ENCODE measurements around the gene CCDC192.
"Not testable (repeated sequence)": the region's sequence is repeated elsewhere in the genome, so short reads cannot be mapped to it uniquely, and the experiment has no call there.

CCDC192 gene

DNA sequence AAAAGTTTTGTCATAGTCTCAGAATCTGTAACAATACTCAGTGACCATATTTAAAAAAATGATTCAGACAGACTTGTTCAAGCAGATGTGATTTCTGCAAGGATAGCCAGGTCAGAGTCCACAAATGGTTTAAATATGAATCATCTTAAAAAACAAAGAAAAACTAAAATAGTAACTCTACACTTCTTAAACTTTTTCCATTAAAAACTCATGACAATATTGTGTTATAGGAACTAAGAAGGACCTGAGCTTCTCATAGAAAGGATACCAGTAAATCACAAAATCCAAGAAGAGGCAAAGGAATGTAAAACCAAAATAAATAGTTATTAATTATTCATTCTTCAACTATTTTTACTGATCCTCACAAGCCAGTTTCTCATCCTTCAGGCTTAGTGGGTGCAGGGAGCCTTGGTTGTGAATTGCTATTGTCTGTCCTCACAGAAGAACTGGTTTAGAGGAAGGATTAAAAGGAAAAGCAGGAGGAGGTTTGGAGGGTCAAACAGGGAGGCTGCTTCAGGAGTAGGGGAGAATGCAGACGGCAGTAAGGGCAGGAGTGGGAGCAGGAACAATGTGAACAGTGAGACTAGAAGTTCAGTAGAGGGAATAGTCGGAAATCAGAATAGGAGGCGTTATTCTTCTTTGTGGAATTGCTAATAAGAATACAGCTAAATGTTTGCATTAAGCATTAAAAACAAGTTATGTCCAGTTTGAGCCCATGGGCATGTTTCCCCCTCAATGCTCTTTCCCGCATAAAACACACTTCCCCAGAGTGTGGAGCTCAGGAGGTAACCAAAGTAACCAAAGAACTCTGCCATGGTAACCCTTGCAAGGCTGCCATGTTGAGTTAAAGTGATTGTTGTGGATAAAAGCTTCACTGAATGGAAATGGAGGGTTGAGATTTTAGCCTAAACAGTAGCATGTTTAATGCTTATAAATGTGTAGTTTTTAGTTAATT, 110.7 kb downstream of the CCDC192 start:
- no peak for DNase-seq

DNA sequence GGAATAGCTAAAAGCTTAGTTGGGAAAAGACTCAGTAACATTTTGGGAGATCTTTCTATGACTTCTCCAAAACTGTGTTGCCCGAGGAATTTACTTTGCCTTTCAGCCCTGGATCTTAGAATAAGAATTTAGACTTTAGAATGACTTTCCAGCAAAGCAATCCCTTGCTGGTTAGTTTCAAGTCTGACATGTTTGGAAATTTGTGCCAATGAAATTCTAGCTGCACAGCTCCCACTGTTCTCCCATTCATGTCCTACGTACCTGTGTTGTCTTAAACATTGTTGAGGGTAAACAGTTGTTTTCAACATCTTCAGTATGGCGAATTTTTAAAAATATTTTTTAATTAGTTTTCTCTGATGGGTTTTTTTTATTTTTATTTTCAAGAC, 111.4 kb downstream of the CCDC192 start:
- DNase-seq: no peak

DNA sequence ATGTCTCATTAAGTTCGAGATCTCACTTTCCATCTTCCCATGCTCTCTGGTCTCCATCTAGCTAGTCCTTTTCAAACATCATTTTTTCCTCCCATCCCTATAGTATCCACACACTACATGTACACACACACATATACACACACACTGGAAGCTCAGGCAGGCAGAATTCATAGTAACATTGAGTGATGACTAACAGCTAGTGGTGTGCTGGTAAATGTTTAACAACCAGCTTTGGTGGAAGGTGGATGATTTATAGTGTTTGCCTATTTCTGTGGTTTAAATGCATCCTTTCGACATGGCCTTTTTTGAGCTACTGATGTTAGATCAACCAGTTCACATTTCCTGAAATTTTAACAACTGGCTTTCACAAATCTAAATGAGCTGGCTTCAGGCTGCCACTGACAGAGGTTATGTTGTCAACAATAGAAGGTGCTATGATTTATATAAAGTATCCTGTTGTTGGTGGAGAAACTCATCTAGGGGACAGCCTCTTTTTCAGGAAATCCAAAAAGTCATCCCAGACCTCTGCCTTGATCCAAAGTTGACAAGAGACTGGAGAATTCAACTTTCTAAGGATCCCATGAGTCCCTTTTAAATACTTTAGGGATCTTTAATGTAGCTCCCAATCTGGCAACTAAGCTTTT, 117.8 kb downstream of the CCDC192 start:
- DNase-seq: no peak

DNA sequence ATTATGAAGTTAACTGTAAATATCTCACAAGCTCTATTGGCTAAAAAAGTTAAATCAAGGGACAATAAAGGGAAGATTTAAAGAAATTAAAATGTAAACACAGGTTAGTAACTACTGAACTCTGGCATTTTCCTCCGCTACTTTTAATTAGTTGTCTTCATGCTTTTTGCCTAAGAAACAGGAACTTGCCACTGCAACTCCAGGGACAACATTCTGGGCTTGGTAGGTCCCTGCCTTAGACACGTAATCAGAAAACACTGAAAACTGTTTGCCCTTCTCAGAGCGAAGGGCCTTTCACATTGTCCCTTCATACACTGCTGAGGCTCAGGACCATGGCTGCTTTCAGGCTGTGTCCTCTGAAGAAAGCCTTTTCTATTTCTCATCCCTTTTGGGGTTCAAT, 118.7 kb downstream of the CCDC192 start:
- no peak for DNase-seq

DNA sequence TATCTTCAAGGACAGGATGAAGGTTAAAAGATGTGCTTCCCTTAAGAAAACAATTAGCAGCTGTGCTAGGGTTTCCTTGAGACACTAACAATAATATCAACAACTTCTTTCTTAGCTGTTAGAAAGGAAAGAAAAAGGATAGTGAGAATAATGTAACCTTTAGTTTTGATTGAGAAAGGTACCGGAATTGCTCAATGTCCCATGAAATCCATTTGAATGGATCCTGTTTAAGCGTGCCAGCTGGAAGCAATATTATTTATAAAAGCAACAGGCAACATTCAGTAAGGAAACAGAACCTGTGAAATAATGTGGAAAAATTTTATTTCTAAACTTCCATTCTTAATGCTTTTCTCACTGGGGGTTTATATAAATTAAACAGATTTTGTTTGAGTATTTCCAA, 120.9 kb downstream of the CCDC192 start:
- DNase-seq: no peak

GRCh38 chr5:127826011-127826410, 122.8 kb downstream of the CCDC192 start:
- no peak for DNase-seq

DNA sequence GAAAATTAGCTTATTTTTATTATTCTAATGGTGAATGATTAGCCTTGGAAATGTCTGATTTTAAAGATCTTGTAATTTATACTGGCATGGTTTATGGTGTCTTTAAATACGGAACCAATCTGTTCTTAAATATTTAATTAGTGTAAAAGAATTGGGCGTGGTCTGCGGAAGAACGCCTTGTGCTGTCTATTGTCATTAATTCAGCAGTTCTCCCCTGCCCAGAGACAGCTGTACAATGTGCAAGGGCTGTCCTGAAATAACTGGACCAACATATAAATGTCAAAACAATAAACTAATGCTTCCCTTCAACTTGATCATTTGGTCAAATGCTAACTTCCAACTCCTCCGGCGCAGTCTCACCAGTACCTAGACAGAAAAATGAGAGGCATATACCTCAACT, 124.3 kb downstream of the CCDC192 start:
- no peak for DNase-seq

DNA sequence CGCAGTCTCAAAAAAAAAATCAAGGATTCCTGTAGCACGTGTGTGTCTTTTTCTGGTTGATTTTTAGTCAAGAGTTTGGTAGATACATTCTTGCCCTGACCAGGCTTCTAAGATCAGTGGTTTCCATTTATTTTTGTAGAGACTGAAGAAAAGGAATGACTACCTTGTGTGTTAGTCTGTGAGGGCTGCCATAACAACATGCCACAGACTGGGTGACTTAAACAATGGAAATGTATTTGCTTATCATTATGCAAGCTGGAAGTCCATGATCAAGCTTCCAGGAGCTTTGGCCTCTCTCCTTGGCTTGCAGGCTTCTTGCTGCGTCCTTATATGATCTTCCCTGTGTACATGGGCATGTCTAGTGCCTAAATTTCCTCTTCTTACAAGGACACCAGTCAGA, 127.0 kb downstream of the CCDC192 start:
- no peak for DNase-seq

DNA sequence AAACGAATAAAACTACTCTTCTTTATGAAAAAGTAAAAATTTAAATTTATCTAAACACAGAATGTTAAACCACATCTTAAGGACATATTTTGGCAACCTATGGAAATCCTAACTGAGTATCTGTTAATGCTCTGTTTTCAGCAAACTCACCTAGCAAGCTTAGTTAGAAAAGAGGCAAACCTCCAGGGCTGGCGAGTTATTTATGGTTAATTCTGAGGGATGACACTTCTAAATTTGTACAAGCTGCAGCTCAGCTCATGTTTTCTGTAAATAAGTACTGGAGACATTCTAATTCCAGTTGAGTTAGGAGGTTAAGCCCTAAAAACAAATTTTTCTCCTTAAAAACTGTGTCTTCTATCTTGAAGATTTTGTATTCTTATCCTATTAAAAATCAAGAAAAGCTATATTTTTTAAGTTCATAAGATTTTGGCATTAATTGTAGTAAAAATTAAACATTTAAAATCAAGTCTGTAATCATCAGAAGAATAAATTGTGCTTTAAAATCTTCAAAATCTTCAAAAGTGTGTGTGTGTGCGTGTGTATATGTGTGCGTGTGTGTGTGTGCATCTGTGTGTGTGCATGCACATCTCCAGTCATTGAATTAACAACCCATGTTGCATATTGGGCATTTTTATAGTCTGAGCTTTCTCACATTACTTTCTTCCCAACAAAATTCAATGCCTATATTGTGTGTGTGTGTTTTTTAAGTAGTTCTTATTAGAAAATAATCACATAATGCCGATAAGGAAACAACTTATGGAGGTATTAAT, 127.8 kb downstream of the CCDC192 start:
- no peak for DNase-seq

- no peak for DNase-seq
These were observed 128.9 kb downstream of the CCDC192 start for GRCh38 chr5:127832067-127832466.

DNA sequence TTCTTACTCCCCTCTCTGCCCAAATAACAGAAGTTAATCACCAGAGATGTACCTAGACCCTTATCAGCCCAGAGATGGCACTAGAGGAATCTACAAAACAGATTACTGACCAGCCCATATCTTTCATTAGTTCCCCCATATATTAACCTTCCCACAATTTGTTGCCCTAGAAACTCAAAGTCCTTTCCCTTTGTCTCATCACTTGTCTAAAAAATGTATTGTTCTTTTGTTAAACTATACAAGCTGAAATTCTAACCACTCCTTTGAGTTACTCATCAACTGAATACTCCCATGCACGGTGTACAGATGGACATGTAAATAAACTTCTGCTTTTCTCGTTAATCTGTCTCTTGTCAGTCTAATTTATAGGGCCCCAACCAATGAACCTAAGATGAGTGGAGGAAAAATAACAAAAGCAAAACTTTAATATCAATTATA, 130.9 kb downstream of the CCDC192 start:
- DNase-seq: no peak

DNA sequence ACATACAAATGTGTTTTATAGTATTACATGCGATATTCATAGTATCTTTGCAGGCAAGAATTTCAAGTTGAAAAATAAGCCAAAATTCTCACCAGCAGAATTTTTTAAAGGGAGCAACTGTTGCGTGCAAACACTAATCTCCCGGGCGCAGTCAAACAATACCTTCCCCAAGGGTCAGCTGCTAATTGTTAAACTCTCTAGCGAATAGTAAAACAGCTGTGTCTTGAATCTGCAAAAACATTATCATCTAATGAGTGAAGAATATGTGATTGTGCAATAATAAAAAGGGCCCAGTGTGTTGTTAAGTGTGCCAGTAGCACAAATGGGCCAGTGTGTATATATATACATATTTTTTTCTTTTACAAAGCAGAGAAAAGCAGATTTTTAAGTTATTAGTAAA, 131.4 kb downstream of the CCDC192 start:
- DNase-seq: no peak

DNA sequence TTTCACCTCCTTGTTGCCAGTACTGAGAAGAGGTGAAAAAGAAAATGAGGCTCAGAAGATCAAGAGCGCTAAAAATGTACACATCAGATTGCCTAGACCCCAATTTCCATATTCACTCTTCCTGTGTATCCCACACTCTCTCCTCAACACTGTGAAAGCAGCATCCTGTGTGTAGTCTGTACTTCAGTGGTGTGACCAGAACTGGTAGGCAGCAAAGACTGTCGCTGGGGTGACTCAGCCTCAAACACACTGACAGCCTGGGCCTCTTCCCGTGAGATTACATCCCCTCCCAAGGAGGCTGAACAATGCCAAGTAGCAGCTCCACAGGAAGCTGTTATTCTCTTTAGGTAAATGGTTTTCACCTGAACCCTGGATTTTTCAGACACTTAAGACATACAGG, 135.5 kb downstream of the CCDC192 start:
- DNase-seq: no peak

DNA sequence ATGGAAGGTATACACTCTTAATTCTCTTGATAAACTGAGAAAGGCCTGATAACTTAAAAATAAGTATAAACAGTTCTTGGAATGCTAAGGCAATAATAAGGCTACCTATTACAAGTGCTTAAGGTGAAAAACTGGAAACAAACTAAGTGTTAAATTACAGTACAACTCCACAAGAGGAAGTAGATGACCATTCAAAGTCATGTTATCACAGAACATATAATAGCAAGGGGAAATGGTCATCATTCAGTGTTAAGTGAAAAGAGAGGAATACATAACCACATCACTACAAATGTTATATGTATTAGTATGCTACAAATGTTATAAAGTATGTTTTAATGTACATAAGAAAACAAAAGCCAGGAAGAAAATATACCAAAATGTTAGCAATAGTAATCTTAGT, 135.9 kb downstream of the CCDC192 start:
- DNase-seq: no peak

DNA sequence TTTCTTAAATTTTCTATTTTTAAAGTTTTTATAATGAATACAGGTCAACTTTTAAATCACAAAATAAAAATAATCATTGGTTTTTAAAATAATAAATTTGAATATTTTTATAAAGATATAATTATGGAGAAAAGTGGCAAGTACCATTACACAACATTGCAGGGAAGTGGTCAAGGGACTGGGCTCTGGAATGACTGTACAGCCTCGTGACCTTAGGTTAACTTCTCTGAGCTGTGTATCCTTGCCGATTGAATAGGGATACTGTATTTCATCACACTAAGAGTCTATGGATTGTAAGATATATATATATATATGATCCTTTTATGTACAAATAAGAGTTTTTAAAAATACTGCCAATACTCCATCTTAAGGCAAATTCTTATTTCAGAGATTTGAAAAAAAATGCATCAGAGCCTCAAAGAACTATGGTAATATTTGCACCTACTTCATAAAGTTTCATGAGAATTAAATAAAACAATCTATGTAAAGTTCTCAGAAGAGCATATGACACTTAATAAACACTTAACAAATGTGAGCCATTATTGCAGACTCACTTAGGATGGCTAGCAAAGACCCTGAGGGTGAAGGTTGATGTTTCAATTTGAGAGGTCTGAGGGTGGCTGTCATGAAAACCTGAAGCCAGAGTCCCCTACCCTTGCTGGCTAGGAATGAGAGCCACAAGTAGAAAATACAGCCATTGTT, 136.5 kb downstream of the CCDC192 start:
- DNase-seq: no peak

DNA sequence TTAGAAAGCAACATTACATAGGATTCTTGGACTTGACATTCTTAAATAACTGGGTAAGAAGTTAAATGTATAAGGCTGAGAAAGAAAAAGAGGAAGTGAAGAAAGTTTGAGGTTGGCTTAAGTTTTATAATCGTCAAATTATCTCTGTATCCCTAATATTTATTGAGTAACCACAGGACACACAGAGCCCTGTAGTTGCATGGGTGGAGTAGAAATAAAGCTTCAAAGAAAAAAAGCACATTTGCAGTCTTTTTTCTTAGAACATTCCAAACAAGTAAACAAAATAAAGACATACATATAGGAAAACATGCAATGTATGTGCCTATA, 137.0 kb downstream of the CCDC192 start:
- DNase-seq: no peak

DNA sequence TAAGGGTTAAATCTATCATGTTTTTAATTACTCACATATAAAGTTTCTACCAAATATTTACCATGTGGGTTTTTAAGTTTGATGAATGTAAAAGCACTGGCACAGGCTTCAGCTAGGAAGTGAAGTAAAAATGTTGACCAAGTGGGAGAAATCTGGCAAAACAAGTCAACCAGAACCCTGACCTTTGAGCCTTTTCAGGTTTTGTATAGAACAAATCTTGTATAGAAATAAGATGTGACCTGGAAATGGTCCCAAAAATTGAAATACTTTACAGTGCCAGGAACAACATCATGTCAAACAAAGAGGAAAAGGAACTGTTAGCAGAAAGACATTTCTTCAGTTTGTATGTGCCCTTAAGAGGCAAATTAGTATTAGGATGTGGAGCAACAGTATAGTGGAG, 137.6 kb downstream of the CCDC192 start:
- DNase-seq: no peak

DNA sequence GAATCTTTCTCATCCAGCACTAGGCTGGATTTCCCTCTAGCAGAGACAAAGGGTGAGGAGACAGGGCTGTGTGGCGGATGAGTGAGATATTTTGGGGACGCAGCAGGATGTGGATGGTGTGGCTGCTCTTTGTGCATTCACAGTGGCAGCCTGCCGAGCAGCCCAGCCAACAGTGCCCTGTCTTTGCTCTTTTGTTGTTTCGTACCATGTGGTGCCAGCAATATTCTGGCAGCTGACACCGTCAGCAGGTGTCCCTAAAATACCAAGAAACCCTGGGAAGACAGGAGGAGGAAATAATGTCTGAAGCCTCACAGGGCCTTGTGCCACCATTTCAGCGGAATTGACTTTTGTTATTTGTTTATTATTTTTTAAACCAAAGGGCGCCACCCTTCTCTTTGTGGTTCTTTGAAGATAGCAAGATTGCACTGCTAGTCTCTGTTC, 141.4 kb downstream of the CCDC192 start:
- DNase-seq: no peak

- DNase-seq: no peak
These were observed 143.7 kb downstream of the CCDC192 start for GRCh38 chr5:127846884-127847283.

DNA sequence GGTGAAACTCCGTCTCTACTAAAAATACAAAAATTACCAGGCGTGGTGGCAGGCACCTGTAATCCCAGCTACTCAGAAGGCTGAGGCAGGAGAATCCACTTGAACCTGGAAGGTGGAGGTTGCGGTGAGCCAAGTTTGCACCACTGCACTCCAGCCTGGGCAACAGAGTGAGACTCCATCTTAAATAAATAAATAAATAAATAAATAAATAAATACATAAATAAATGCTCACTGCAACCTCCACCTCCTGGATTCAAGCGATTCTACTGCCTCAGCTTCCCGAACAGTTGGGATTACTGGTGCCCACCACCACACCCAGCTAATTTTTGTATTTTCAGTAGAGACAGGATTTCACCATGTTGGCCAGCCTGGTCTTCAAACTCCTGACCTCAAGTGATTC, 144.4 kb downstream of the CCDC192 start:
- DNase-seq: not testable (repeated sequence)

DNA sequence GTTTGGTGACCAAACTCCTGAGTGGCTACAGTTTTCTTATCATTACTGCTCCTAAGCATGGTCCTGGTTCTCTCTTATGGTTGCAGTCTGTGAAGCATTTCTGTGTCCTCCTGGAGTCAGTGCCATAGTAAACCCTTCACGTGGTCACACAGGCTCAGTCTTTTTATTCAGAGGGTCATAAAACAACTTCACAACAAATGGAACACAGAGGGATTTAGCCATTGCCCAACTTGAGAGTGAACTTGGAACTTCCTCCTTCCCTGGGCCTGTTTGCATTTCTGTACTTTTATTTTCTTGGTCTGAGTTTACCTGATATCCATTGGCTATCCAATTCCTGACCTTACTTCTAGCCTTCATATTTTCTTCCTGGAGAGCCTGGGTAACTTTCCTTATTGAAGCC, 144.9 kb downstream of the CCDC192 start:
- DNase-seq: no peak

DNA sequence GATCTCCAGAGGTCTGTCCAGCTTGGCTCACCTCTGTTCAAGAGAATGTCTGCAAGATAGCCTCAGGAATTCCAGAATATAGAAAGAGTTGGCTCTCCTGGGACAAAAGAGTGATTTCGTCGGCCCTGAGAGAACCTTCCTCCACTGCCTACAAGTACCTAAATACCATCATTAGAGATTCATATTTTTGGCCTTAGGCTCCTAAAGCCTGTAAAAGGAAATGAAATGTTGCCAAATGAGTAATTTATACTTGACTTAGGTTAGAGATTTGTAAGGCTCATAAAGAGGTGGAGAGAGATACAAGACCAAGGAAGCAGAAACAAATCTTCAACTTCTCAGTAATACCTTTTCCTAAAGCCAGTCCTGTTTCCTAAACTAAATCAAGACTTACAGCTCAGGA, 146.2 kb downstream of the CCDC192 start:
- DNase-seq: no peak

DNA sequence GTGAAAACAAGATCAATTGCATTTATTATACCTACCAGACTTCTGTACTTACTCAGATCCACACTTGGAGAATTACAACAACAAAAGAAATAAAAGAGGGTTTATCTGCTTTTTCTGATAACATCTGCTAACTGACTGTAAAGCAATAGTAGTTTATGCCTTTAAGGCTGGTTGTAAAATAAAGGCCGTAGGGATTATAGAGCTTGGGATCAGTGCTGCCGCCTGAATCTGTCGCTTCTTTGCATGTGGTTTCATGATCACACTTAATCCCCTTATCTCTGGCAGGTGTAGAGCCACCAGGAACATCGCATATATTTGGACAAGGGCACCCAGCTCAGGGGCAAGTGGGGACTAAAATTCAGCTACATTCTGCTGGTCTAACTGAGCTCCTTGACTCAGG, 146.7 kb downstream of the CCDC192 start:
- no peak for DNase-seq

All from CD4-positive, alpha-beta T cell treated with Interleukin-12 subunit alpha and Interleukin-12 subunit beta, for 1 hour (primary cell).